GM13977 (cell line): Measurements from ENCODE around the gene NPAS3.

Experiments
- DNase-seq: peaks from one replicate; pipeline ENCODE4 v3.0.0; 2012; ENCODE audit warnings: low spot score
- CTCF ChIP-seq: IDR thresholded peaks from 2 replicates; pipeline ENCODE4 v1.5.1; 2012; ENCODE audit warnings: mild to moderate bottlenecking, control low read depth; ENCODE audit not compliant: insufficient read depth; ENCODE audit errors: extremely low read depth, missing control alignments
- in situ Hi-C: fragments of 300-500 bp; cut with MboI; formaldehyde crosslinking; loops from one replicate; pipeline ENCODE4 v1.12.0; 2022; ENCODE audit warnings: low sequenced_read_pairs, low pct_unique_long_range_greater_than_20kb, mixed read lengths, inconsistent platforms; ENCODE audit not compliant: unreplicated experiment

NPAS3 gene

GRCh38 chr14:33833706-33834465 is 895.2 kb downstream of the NPAS3 start:
- no peak for DNase-seq
- no peak for TF ChIP-seq CTCF
- in situ Hi-C loops: loop anchor here (25.0 kb wide), 2 partner anchors 253 to 403 kb away; no protein-coding TSS in a partner anchor

GRCh38 chr14:33834466-33835260 is 896.0 kb downstream of the NPAS3 start:
- DNase-seq: no peak
- in situ Hi-C loops: loop anchor here (25.0 kb wide), 2 partner anchors 253 to 403 kb away; no protein-coding TSS in a partner anchor
- TF ChIP-seq CTCF: no peak

DNA sequence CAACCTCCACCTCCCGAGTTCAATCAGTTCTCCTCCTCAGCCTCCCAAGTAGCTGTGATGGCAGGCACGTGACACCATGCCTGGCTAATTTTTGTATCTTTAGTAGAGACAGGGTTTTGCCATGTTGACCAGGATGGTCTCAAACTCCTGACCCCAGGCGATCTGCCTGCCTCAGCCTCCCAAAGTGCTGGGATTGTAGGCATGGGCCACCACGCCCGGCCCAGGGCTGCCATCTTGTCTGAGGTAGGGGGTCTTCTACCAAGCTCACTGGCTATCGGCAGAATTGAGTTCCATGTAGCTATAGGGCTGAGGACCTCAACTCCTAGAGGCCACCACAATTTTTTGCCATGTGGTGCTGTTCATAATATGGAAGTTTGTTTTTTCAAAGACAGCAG is 896.6 kb downstream of the NPAS3 start:
- TF ChIP-seq CTCF: no peak
- in situ Hi-C loops: loop anchor here (25.0 kb wide), 2 partner anchors 252 to 402 kb away; no protein-coding TSS in a partner anchor
- DNase-seq: no peak

DNA sequence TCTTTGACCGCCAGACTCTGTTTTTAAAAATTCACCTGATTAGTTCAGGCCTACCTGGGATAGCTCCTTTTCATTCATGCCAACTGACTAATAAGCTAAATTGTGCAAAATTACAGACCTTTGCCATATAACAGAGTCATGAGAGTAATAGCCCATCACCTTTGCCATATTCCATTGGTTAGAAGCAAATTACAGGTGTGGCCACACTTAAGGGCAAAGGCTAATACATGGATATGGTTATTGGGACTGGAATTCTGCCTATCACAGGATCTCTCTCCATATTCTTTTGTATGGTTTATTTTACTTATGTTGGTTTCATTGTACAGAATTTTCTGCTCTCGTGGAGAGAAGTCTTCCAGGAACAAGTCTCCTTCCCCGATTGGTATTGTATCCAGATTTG is 897.0 kb downstream of the NPAS3 start:
- no peak for TF ChIP-seq CTCF
- in situ Hi-C loops: loop anchor here (25.0 kb wide), 2 partner anchors 252 to 402 kb away; no protein-coding TSS in a partner anchor
- DNase-seq: no peak

- no peak for TF ChIP-seq CTCF
- no peak for DNase-seq
- in situ Hi-C loops: loop anchor here (25.0 kb wide), 2 partner anchors 251 to 401 kb away; no protein-coding TSS in a partner anchor
These were observed 897.7 kb downstream of the NPAS3 start for GRCh38 chr14:33836203-33836899.
